ENCODE measurements around the gene SECISBP2. TPM values are rescaled to one million over a fixed set of nuclear protein-coding genes. Genes with fewer than 3 reads are reported as not detected.

The SECISBP2 gene
- total RNA-seq, 1 donor from 2014 or later: 15.7 TPM

- ATAC-seq (no peak), DNase-seq (no peak)
- intact Hi-C loops (cut with micrococcal nuclease): no loop called here
These were observed 72.3 kb downstream of the SECISBP2 start for GRCh38 chr9:89390578-89391116.

DNA sequence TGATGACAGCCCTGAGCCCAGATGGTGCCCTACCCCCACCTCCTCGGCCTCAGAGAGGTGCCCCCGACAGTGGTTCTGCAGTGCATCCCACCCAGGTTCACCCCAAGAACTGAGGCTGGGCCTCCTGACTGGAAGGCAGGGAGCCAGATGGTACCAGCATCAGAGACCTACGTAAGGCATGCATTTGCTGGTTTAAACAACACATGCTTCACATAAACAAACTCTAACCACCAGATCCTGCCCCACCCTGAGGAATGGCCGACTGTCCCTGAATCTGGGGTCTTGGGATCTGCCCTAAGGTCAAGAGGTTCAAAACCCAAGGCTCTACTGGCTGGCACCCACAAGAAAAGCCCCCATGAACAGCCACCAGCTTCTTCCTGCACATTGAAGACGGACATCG is 73.3 kb downstream of the SECISBP2 start:
- no peak for ATAC-seq
- intact Hi-C loops (cut with micrococcal nuclease): no loop called here
- DNase-seq: no peak

DNA sequence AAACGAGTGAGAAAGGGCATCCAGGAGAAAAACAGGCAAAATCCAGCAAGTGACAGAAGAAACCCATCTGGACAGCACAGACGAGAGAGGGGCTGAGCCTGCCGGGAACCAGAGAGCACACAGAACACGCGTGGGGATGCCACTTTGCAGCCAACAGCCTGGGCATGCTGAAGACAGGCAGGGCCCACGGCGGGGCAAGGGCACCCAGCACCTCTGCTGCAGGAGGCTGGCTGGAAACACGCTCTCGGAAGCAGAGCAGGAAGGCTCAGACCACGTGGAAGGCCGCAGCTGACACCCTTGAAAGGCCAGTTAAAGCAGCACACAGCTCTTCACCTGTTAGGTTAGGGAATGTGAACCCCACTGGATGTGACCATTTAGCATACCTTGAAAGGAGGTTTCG is 76.1 kb downstream of the SECISBP2 start:
- ATAC-seq (no peak), DNase-seq (no peak)
- intact Hi-C loops (cut with micrococcal nuclease): no loop called here

DNA sequence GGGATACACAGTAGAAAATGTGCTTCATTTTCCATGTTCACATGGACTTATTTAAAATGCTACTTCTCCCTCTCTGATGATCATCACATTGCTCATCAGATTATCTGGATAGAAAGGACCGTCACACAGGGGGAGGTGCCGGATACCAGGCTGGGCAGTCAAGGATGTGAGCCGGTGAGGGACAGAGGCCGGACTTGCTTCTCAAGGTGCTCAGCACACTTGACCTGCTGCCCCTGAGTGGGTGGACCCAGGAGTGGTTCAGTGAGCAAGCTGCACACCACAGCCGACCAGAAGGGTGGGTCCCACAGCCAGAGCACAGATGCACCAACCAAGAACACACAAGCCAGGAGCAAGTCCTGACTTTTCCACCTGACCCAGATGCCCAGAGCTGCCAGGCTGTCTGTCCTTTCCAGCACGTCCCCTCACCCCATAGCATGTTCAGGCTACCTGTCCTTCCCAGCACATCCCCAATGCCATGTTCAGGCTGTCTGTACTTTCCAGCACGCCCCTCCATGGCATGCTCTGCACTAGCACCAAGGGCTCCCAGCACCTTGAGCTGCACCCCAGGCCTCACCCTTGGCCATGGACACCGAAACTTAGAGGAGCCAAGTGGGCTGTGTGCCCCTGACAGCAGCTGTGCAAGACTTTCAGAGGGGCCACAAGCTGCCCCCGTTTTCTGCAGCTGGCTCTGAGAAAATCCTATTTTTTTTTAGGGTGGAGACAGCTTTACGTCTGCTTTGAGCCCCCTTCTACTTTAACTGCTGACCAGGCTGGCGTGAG is 77.8 kb downstream of the SECISBP2 start:
- intact Hi-C loops (cut with micrococcal nuclease): no loop called here
- no peak for ATAC-seq
- no peak for DNase-seq

- ATAC-seq (no peak), DNase-seq (no peak)
- intact Hi-C loops (cut with micrococcal nuclease): no loop called here
These were observed 79.2 kb downstream of the SECISBP2 start for GRCh38 chr9:89397471-89397870.

- DNase-seq: no peak
- intact Hi-C loops (cut with micrococcal nuclease): no loop called here
- no peak for ATAC-seq
These were observed 80.3 kb downstream of the SECISBP2 start for GRCh38 chr9:89398621-89399020.

- ATAC-seq: peak; percentile 63
- intact Hi-C loops (cut with micrococcal nuclease): no loop called here
- no peak for DNase-seq
These were observed 82.3 kb downstream of the SECISBP2 start for GRCh38 chr9:89400403-89401116.

DNA sequence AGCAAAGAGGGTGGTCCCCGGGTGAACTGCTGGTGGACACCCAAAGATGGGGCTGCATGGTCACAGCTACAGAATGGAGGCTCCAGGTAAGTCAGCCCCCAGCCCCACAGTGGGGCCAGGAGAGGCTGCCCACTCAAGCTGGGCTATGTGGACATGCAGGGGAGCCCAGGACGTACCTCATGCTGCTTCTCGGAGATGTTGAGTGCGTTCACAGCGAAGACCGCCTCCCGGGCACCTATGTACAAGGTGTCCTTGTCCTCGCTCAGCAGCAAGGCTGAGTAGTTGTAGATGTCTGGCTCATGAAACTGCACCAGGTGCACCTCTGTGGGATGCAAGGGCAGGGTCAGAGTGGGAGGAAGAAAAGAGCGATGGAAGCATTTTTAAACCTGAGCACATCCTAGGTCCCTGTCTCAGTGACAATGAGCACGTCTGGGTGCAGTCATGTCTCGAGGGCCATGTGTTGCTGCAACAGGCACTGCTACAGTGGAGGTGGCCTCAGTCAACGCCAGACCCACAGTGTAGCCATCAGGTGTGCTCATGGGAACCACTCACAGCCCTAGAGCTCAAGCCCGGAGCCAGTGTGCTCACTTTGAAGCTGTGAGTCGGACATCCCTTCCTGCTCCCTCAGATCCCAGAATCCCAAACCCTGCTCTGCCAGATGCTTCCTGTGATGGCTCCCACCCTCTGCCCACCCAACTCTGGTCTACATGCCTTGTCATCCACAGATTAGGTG is 84.6 kb downstream of the SECISBP2 start:
- ATAC-seq (no peak), DNase-seq (no peak)
- intact Hi-C loops (cut with micrococcal nuclease): no loop called here

- intact Hi-C loops (cut with micrococcal nuclease): no loop called here
- DNase-seq: no peak
- ATAC-seq: no peak
These were observed 85.8 kb downstream of the SECISBP2 start for GRCh38 chr9:89404074-89404473.

GRCh38 chr9:89405826-89406225 is 87.5 kb downstream of the SECISBP2 start:
- peak; percentile 66 for ATAC-seq

GRCh38 chr9:89407070-89407469 is 88.8 kb downstream of the SECISBP2 start:
- intact Hi-C loops (cut with micrococcal nuclease): no loop called here
- no peak for DNase-seq
- ATAC-seq: no peak

More at GRCh38 chr9:89405826-89406225, 87.5 kb downstream of the SECISBP2 start:
- intact Hi-C loops (cut with micrococcal nuclease): no loop called here
- peak; percentile 61 for DNase-seq

DNA sequence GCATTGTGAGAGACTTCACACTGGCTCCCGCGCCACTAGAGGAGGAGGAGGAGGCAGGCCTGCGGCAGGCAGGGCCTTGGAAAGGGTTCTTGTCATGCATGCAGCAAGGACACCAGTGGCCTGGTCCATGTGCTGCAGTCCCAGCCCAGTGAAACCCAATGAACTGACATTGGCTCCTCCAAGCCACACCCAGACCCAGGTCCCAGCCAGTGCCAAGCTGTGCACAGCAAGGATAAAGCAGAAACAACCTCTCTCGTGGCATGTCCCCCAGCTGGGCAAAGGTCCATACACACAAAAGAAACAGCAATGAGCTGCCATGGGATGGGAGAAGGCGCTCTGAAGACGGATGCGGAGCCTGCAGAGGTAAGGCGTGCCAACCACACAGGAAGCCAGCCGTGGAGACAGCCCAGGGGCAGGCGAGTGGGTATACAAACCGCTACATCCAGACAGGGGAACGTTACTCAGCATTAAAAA is 90.4 kb downstream of the SECISBP2 start:
- intact Hi-C loops (cut with micrococcal nuclease): no loop called here
- ATAC-seq: no peak

More for the DNA sequence above, 90.4 kb downstream of the SECISBP2 start:
- DNase-seq: no peak

Small RNA genes lying within 50 kb of the gene (microRNA-seq; reads per million reads assigned to microRNA genes)
- not detected for gene MIR3153 (ENCODE audit: borderline number of aligned reads)

Other genes starting within 250 kb of the SECISBP2 start
- 0.59 TPM for gene SHC3, start 139.7 kb upstream of the SECISBP2 start, total RNA-seq
- 11.2 TPM for gene CKS2, start 7.3 kb upstream of the SECISBP2 start, total RNA-seq
- gene SEMA4D, start 179.6 kb downstream of the SECISBP2 start, total RNA-seq: 24.7 TPM

Measured in left ventricle myocardium superior (tissue), 1 donor.